ENCODE data around the gene PSME3IP1.

The PSME3IP1 gene

GRCh38 chr16:57169327-57169726 is 16.5 kb downstream of the PSME3IP1 start:
- no peak overlapping the region for H3K27ac ChIP-seq (ENCODE audit: extremely low read depth, low read depth, low read length)
- no peaks in the 10 kb centered on the region for H3K4me1 ChIP-seq (ENCODE audit: control insufficient read depth, insufficient read depth, low read length)
- ChIA-PET POLR2A (no interaction called here), CTCF (interaction anchor here (0.6 to 1.4 kb wide), 4 partner anchors 11 to 467 kb away, joined by 3 to 7 read pairs (median 5); partner anchors contain the start of gene CPNE2)
- H3K36me3 ChIP-seq (ENCODE audit: control insufficient read depth in 2 of 2, insufficient read depth in 1 of 2, low read length in 2 of 2), result peaks cover 28 to 74% of the 10 kb centered on the region in 2 experiments
- H3K9me3 ChIP-seq (ENCODE audit: control insufficient read depth, insufficient read depth, low read depth, low read length), result no peaks in the 10 kb centered on the region
- H3K4me3 ChIP-seq (ENCODE audit: low read depth, low read length), result no peak overlapping the region
- TF ChIP-seq ZNF513 (tag by site-specific recombination; IDR thresholded peaks at IDR 0.05) (no peak), ZFP69B (tag by site-specific recombination; IDR thresholded peaks at IDR 0.05) (no peak), TRIM28 (IDR thresholded peaks at IDR 0.05; ENCODE audit: borderline replicate concordance, low read length) (no peak), ZNF274 (IDR thresholded peaks at IDR 0.05; ENCODE audit: low read length) (no peak), ZNF274 (tag by site-specific recombination; IDR thresholded peaks at IDR 0.05; ENCODE audit: borderline replicate concordance) (no peak), ZBTB49 (tag by site-specific recombination; IDR thresholded peaks at IDR 0.05; ENCODE audit: low read depth) (no peak), TCF7L2 (IDR thresholded peaks at IDR 0.05; ENCODE audit: borderline replicate concordance, low read depth, low read length) (no peak), ZNF544 (tag by site-specific recombination; IDR thresholded peaks at IDR 0.05) (no peak), ZNF223 (tag by site-specific recombination; IDR thresholded peaks at IDR 0.05) (no peak), ZNF280D (tag by site-specific recombination; IDR thresholded peaks at IDR 0.05) (no peak), REPIN1 (tag by site-specific recombination; IDR thresholded peaks at IDR 0.05; ENCODE audit: low read depth) (no peak), PRDM10 (tag by site-specific recombination; IDR thresholded peaks at IDR 0.05) (no peak), ZNF433 (tag by site-specific recombination; IDR thresholded peaks at IDR 0.05; ENCODE audit: low read depth) (no peak), ZNF670 (tag by site-specific recombination; IDR thresholded peaks at IDR 0.05; ENCODE audit: low read depth) (no peak), ZNF501 (tag by site-specific recombination; IDR thresholded peaks at IDR 0.05) (no peak), ZSCAN5A (tag by site-specific recombination; IDR thresholded peaks at IDR 0.05) (no peak), ZNF146 (tag by site-specific recombination; IDR thresholded peaks at IDR 0.05) (no peak), PRDM2 (tag by site-specific recombination; IDR thresholded peaks at IDR 0.05; ENCODE audit: borderline replicate concordance) (no peak), IKZF3 (tag by site-specific recombination; IDR thresholded peaks at IDR 0.05) (no peak), SCRT1 (tag by site-specific recombination; IDR thresholded peaks at IDR 0.05; ENCODE audit: borderline replicate concordance) (no peak)

Measured in HEK293 (cell line).